Uterus (tissue), 4 donors: ENCODE data around the gene LSAMP. TPM values are rescaled to one million over a fixed set of nuclear protein-coding genes. Genes with fewer than 3 reads are reported as not detected.

Experiments used
- DNase-seq, 2 donors: peaks; one replicate each; pipeline ENCODE4 v3.0.0-alpha.2; 2019 to 2020
- H3K27ac ChIP-seq, 2 donors: fragments of 200-600 bp; sonication (generic); 1 replicate in 1 of 2; 2 replicates in 1 of 2; pipeline ENCODE4 v1.5.1; 2016 to 2018
- H3K27me3 ChIP-seq, 2 donors: fragments of 200-600 bp; sonication (generic); one replicate each; pipeline ENCODE4 v1.5.1; 2018 to 2019; ENCODE audit warnings: control low read depth in 1 of 2
- H3K36me3 ChIP-seq, 2 donors: fragments of 200-600 bp; sonication (generic); one replicate each; pipeline ENCODE4 v1.5.1; 2019; ENCODE audit warnings: control low read depth in 1 of 2
- H3K4me1 ChIP-seq, 2 donors: fragments of 200-600 bp; sonication (generic); one replicate each; pipeline ENCODE4 v1.5.1; 2018 to 2019; ENCODE audit warnings: control low read depth in 1 of 2
- H3K4me3 ChIP-seq, 2 donors: fragments of 200-600 bp; sonication (generic); 1 replicate in 1 of 2; 2 replicates in 1 of 2; pipeline ENCODE4 v1.5.1; 2018 to 2019; ENCODE audit warnings: mild to moderate bottlenecking in 1 of 2
- H3K9me3 ChIP-seq, 2 donors: fragments of 200-600 bp; sonication (generic); one replicate each; pipeline ENCODE4 v1.5.1; 2019; ENCODE audit warnings: control low read depth in 1 of 2
- POLR2A ChIP-seq, 2 donors: fragments of 450-650 bp; IDR thresholded peaks; one replicate each; pipeline ENCODE4 v1.6.1; 2016; ENCODE audit warnings: antibody characterized with exemption in 2 of 2, mild to moderate bottlenecking in 1 of 2, moderate library complexity in 1 of 2
- intact Hi-C: fragments of 100-400 bp; cut with DNase I; formaldehyde crosslinking; loops from one replicate; pipeline ENCODE4 v1.15.1; 2023; ENCODE audit warnings: low total_unique reads
- total RNA-seq, 4 donors: library from RNA; depleted of rRNA in 3 of 4; stranded (reverse); fragments of >200 nt in 3 of 4; gene quantifications; one replicate each; pipeline versions ENCODE4 v1.1.0 to v1.2.4, GENCODE V29; 2014 to 2023
- TF ChIP-seq, protein P1 (sequence below), 4 experiments: fragments of 200-600 bp in 2 of 4; fragments of 450-650 bp in 2 of 4; sonication (generic) in 2 of 4; IDR thresholded peaks; one replicate each; pipeline ENCODE4 v1.5.1; 2016 to 2019; ENCODE audit warnings: antibody characterized with exemption in 4 of 4, mild to moderate bottlenecking in 2 of 4, moderate library complexity in 1 of 4
- donor health status: DM: yes; HTN: yes; CAD: no.

Gene LSAMP
- total RNA-seq, 4 donors from 2014 or later, result 0.26 to 25.8 (median 1.8) TPM

DNA sequence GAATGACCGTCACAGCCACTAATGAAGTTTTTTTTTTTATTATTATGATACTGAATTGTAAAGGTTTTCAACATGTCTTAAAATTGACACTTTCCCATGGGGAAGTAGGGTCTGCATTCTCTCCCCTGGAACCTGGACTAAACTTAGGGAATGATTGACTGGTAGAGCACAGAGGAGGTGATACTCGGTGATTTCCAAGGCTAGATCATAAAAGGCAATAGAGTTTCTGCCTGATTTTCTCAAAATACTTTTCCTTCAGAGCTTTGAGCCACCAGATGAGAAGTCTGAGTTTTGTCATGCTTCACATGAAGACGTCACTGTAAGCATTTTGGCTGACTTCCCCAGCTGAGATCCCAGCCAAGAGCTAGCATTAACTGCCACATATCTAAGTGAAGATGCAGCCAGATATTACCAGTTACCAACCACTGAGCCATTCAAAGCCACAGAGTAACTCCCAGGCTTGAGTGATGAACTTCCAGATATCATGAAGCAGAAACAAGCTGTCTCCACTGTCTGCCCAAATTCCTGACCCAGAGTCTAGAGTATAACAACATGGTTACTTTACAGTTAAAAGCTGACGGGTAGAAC is 105.8 kb downstream of the LSAMP start:
- Histone ChIP-seq H3K9me3 (no peaks in the 10 kb centered on the region), H3K36me3 (no peaks in the 10 kb centered on the region), H3K27ac (no peak overlapping the region), H3K4me1 (no peaks in the 10 kb centered on the region), H3K27me3 (no peaks in the 10 kb centered on the region), H3K4me3 (no peak overlapping the region)
- no peak for DNase-seq
- no peak for TF ChIP-seq POLR2A (IDR thresholded peaks at IDR 0.05)
- TF ChIP-seq, protein P1, sequence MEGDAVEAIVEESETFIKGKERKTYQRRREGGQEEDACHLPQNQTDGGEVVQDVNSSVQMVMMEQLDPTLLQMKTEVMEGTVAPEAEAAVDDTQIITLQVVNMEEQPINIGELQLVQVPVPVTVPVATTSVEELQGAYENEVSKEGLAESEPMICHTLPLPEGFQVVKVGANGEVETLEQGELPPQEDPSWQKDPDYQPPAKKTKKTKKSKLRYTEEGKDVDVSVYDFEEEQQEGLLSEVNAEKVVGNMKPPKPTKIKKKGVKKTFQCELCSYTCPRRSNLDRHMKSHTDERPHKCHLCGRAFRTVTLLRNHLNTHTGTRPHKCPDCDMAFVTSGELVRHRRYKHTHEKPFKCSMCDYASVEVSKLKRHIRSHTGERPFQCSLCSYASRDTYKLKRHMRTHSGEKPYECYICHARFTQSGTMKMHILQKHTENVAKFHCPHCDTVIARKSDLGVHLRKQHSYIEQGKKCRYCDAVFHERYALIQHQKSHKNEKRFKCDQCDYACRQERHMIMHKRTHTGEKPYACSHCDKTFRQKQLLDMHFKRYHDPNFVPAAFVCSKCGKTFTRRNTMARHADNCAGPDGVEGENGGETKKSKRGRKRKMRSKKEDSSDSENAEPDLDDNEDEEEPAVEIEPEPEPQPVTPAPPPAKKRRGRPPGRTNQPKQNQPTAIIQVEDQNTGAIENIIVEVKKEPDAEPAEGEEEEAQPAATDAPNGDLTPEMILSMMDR (IDR thresholded peaks at IDR 0.05), result no peak
- intact Hi-C loops, result no loop called here

DNA sequence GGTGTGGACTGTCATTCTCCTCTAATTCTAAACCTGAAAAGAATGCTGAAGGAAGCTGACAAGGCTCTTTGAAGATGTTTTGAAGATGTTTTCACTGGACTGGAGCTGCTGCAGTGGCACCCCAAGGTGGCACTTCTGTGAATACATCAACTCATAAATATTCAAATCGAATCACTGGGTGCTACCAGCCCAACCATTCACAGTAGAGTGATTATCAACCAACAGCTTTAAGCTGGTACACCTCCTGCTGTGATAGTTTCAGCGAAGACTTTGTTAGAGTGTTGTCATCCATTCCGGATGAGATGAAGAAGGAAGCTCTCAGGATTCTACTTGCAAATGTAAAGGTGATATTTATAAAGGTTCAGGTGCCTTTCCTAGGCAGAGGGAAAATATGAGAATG is 106.6 kb downstream of the LSAMP start:
- Histone ChIP-seq H3K27me3 (no peaks in the 10 kb centered on the region), H3K9me3 (no peaks in the 10 kb centered on the region), H3K4me1 (no peaks in the 10 kb centered on the region), H3K36me3 (no peaks in the 10 kb centered on the region), H3K27ac (no peak overlapping the region), H3K4me3 (no peak overlapping the region)
- intact Hi-C loops, result no loop called here
- no peak for DNase-seq
- TF ChIP-seq, protein P1 (IDR thresholded peaks at IDR 0.05), result no peak
- no peak for TF ChIP-seq POLR2A (IDR thresholded peaks at IDR 0.05)

DNA sequence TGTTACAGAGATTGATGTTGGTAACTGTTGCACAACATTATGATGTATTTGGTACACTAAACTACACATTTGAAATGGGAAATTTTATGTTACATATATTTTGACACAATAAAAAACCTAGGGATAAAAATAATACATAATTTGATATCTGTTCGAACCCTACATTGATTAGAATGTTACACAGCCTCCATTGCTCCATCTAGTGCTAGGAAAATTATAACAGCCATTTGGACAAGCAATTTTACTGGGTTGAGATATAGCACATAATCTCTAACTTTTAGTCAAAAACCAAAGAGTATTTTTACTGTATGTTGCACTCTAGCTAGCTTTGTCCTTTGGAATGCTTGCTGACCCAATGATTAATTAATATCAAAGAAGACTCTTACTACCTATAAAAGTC is 108.1 kb downstream of the LSAMP start:
- TF ChIP-seq, protein P1 (IDR thresholded peaks at IDR 0.05), result no peak
- TF ChIP-seq POLR2A (IDR thresholded peaks at IDR 0.05), result no peak
- no peak overlapping the region for H3K27ac ChIP-seq
- H3K9me3 ChIP-seq, result no peaks in the 10 kb centered on the region
- intact Hi-C loops, result no loop called here
- H3K27me3 ChIP-seq, result no peaks in the 10 kb centered on the region
- no peaks in the 10 kb centered on the region for H3K36me3 ChIP-seq
- no peak for DNase-seq
- no peaks in the 10 kb centered on the region for H3K4me1 ChIP-seq
- H3K4me3 ChIP-seq, result no peak overlapping the region

DNA sequence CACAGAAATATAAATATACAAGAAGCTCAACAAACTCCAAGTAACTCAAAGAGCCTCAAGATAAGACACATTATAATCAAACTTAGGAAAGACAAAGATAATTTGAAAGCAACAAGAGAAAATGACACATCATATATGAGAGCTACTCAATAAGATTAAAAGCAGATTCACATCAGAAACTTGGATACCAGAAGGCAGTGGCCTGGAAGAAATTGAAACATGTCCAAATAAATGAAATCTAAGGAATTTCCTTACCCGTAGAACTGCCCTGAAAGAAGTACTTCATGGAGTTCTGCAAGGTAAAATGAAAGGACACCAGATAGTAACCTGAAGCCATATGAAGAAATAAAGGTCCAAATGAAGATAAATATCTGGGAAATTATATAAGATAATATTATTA is 113.9 kb downstream of the LSAMP start:
- no peaks in the 10 kb centered on the region for H3K4me1 ChIP-seq
- DNase-seq, result no peak
- no peak overlapping the region for H3K27ac ChIP-seq
- intact Hi-C loops, result no loop called here
- H3K9me3 ChIP-seq, result no peaks in the 10 kb centered on the region
- no peak for TF ChIP-seq POLR2A (IDR thresholded peaks at IDR 0.05)
- TF ChIP-seq, protein P1 (IDR thresholded peaks at IDR 0.05), result no peak
- H3K36me3 ChIP-seq, result no peaks in the 10 kb centered on the region
- no peaks in the 10 kb centered on the region for H3K27me3 ChIP-seq
- no peak overlapping the region for H3K4me3 ChIP-seq

DNA sequence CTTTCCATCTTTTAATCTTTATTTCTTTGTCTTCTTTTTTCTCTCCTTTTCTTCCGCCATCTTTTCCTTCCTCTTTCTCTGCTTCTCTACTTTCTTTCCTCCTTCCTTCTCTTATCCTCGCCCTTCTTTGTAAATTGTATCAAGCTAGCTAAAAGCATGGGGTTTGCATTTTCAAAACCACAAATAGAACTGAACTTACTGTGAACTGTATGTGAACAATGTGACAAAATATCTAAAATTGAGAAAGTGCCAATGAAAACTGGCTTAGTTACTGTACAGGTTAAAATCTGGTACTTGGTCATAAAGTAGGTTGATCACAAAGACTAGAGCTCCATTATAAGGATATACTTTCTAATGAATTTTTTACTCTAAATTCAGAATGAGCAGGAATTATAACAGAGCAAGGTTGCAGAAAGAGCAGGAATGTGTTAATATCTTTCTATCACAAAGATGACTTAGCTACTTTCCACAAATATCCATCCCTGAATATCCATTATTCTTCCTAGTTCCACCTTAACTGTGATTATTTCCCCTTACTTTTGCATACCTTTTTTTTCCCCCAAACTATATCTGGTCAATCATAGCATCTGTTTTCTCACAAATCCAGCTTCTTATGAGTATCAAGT is 122.4 kb downstream of the LSAMP start:
- H3K4me3 ChIP-seq, result no peak overlapping the region
- intact Hi-C loops, result no loop called here
- TF ChIP-seq POLR2A (IDR thresholded peaks at IDR 0.05), result no peak
- TF ChIP-seq, protein P1 (IDR thresholded peaks at IDR 0.05), result no peak
- H3K9me3 ChIP-seq, result no peaks in the 10 kb centered on the region
- no peaks in the 10 kb centered on the region for H3K27me3 ChIP-seq
- H3K4me1 ChIP-seq, result no peaks in the 10 kb centered on the region
- H3K36me3 ChIP-seq, result no peaks in the 10 kb centered on the region
- no peak overlapping the region for H3K27ac ChIP-seq
- DNase-seq, result no peak
